ENCODE data around the gene KRT6A.

GRCh38 chr12:52458861-52459260, 34.2 kb downstream of the KRT6A start:
- TF ChIP-seq CTCF (IDR thresholded peaks at IDR 0.05) (no peak), POLR2A (IDR thresholded peaks at IDR 0.05) (no peak)

All from adrenal gland (tissue), 5 donors.